T-helper 22 cell (primary cell): ENCODE data around the gene PRKACG.
"Not testable (repeated sequence)": the region's sequence is repeated elsewhere in the genome, so short reads cannot be mapped to it uniquely, and the experiment has no call there.

Source experiments
- DNase-seq: peaks from one replicate; pipeline ENCODE4 v3.0.0-alpha.2; 2020; ENCODE audit warnings: low read depth

Gene PRKACG

GRCh38 chr9:69014013-69014412 lies at the start of gene PRKACG:
Gene PRKACG (minus strand): TSS chr9:69014113. CDS start chr9:69014092, 21 bp downstream.
- no peak for DNase-seq

GRCh38 chr9:69062195-69062594 lies 48.3 kb upstream of the PRKACG start:
- DNase-seq = no peak

DNA sequence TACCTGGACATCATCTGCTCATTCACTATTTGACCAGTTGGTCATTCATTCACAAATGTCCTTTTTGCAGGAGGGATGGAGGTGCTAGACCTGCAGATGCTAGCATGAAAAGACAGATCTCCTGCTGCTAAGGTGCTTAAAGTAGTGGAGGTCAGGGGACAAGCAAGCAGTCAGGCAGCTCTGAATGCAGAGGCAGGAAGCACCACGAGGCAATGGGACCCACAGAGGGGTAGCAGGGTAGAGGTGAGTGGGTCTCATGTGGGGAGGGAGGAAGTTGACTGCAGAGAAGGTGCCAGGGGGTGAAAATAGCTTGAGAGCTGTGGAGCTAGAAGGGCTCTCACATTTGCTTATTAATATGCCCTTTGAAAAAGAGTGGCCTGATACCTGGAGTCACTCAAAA lies 46.9 kb upstream of the PRKACG start:
- DNase-seq = no peak

GRCh38 chr9:69058101-69058500 lies 44.2 kb upstream of the PRKACG start:
- DNase-seq = no peak

- no peak for DNase-seq
Observed at GRCh38 chr9:69056191-69056815, 42.4 kb upstream of the PRKACG start.

DNA sequence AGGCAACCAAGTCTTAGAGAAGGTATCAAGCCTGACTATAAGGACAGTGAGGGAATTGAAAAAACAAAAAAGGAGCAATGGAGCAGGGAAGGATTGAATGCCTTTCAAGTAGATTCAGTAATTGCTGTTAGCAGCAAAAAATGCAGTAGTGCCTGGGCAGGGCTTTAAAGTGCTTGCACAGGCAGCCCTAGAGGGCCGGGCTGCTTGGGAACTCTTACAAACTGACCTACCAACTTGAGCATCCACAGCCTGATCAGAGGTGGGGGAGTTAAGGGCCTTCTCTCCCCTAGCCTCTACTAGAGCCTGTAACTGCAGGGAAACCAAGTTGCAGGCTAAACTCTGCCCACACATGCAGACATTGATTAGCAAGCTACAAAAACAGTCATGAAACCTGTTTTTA lies 41.1 kb upstream of the PRKACG start:
- no peak for DNase-seq

DNA sequence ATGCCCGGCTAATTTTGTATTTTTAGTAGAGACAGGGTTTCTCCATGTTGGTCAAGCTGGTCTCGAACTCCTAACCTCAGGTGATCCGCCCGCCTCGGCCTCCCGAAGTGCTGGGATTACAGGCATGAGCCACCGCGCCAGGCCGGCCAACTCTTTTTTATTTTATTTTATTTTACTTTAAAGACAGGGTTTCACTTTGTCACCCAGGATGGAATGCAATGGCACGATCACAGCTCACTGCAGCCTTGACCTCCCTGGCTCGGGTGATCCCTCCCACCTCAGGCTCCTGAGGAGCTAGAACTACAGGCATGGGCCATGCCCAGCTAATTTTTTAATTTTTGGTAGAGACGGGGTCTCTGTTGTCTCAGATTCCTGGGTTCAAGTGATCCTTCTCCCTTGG lies 37.0 kb upstream of the PRKACG start:
- not testable (repeated sequence) for DNase-seq

DNA sequence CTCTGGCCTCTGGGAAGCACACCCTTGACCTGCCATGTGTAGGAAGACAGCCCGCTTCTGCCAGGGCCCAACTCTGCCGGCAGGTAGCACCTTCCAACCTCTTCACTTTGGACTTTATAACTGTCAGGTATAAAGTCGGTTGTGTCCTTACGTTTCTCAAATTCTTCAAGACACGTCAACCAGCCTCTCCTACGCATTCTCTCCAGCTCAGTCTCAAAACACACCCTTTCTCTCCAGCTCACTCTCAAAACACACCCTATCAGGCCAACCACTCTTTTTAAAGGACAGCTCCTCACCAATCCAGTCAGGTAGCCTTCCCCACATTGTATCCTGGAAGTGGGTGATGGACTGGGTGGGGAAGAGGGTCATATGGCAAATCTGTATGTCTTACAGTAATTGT lies 35.2 kb upstream of the PRKACG start:
- no peak for DNase-seq

DNA sequence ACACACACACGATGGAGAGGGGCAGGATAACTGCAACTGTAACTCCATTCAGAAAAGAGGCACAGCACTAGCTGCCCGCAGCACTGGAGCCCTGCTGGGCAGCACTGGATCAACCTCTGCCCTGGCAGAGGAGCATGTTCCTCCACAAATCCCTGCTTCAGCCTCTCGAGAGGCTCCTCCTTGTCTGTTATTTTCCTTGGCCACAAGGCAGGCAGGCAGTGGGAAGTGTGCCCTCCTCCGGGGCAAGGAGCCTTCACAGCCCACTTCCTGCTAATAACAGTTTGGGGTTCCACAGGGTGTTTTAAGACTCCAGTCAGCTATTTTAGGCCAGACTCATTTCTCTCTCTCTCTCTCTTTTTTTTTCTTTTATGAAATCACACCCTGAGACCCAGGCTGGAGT lies 33.5 kb upstream of the PRKACG start:
- DNase-seq = no peak

GRCh38 chr9:69046723-69047122 lies 32.8 kb upstream of the PRKACG start:
- no peak for DNase-seq

- no peak for DNase-seq
Observed at GRCh38 chr9:69045821-69046220, 31.9 kb upstream of the PRKACG start.

DNA sequence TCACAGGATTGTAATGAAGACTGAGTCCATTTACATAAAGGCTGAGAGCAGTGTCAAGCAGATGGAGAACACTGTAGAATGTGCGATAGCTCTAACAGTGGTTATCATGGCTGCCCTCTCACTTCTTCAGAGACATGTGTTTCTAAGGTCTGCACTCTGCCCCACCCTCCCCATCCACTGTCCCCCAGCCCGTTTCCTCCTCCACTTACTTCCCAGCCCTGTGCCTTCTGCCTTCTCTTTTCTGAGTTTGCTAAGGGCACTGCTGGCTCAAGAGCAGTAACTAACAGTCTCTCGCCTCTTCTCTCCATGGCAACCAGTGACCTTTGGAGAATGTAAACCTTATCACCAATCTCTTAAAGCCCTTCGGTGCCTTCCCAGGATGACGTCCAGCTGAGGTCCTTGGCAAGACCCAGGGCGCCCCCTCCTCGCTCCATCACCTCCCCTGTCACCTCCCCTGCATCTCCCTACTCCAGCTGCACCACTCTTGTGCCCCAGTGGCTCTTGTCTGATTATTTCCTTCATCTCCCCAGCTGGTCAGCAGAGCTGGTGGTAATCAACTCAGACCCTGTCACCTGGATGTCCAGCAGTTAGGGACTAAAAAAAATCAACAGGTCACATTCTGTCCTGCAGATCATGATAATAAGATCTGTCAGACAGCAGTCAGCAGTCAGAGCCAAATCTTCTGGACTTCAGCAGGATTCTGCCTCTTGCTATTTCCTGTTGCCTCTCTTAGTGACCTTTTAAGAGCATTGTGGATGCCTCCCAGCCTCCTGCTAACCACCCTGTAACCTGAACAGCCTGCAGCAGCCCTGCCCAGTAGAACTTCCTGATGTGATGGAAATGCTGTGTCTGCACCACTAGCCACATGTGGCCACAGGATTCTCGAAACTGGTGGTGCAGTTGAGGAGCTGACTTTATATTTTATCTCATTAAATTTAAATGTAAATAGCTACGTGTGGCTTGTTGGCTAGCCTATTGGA lies 30.6 kb upstream of the PRKACG start:
- DNase-seq = no peak

GRCh38 chr9:69040646-69041045 lies 26.7 kb upstream of the PRKACG start:
- no peak for DNase-seq

DNA sequence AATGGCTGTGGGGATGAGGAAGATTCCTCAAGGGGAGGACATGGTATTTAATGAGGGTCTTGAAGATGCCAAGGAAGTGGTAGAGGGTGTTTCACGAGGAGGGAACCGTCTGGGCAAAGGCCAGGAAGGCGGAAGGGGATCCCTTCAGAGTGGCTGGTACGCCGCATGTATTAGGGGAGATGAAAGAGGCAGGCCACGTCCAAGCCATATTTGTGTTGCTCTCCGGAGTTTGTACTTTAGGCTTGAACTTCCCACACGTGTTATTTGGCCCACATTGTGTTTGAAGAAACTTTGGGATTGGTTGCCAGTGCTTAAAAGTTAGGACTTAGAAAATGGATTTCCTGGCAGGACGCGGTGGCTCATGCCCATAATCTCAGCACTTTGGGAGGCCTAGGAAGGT lies 22.9 kb upstream of the PRKACG start:
- no peak for DNase-seq

- no peak for DNase-seq
Observed at GRCh38 chr9:69036309-69036708, 22.4 kb upstream of the PRKACG start.

- peak; percentile 53 for DNase-seq
Observed at GRCh38 chr9:69035438-69036308, 21.8 kb upstream of the PRKACG start, which contains the start of gene FXN. Gene FXN (plus strand): TSS chr9:69035752. CDS start chr9:69035783, 31 bp downstream.

GRCh38 chr9:69034071-69034470 lies 20.2 kb upstream of the PRKACG start:
- no peak for DNase-seq

DNA sequence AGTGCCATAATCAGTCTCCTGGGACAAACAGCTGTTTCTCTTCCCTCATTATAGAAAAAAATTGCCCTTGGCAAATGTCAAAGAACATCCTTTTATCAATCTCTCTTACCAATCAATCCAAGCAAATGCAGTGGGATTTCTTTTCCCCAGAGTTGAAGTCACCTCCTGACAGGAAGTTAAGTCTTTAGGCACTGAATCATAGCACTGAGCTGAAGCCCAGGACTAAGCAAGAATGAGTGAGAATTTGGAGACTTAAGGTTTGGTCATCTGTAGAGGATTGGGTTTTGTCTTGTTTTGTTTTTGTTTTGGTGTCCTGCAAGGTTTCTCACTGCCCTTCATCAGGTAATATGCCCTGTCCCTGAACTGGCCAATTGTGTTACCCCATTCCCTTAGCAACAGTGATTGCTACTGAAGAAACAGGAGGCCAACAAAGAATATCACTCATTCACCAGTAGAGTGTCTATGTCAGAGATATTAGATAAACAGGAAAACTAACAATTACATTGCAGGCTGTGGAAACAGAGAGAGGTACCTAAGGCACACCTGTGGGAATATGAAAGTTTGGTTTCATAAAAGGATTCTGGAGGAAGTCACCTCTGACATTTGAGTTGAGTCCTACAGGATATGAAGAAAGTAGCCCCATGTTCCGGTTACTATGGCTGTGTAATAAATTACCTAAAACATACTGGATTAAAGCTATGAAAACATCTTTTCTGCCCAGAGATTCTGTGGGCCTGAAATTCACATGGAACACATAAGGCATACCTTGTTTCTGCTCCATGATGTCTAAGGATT lies 17.1 kb upstream of the PRKACG start:
- DNase-seq = no peak

DNA sequence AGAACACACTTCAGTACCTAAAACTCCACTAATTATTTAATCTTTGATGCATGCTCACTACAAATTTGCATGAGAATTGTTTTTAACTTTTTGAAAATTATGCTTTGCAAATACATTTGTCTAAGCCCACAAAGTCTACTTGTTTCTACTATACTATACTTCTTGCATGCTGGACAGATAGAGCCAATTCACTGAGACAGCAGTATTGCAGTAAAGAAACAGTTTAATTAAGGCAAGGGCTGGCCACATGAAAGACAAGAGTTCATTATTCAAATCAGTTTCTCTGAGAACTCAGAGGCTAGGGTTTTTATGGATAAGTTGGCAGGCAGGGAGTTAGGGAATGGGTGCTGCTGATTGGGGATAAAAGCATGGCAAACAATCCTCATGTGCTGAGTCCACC lies 15.6 kb upstream of the PRKACG start:
- no peak for DNase-seq

- DNase-seq = peak; percentile 13
Observed at GRCh38 chr9:69028754-69029153, 14.8 kb upstream of the PRKACG start.

GRCh38 chr9:69027355-69028097 lies 13.6 kb upstream of the PRKACG start:
- DNase-seq = peak; percentile 11
